ENCODE data around the gene NBPF15.
"Not testable (repeated sequence)": the region's sequence is repeated elsewhere in the genome, so short reads cannot be mapped to it uniquely, and the experiment has no call there.

DNA sequence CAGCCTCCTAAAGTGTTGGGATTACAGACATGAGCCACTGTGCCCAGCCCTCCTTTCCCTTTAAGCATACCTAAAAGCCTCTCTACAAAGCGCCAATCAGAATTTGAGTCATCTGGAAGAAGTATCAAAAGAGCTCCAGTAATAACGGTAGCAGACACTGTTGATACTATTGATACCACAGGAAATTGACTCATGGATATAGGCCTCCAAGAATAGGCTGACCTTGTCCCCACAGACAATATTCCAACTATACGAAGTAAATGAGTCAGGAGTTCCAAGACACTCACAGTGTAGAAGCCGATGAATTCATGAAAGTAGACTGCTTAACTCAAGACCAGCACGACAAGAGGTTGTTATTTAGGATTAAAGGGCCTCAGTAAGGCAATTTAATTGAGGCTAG, 58.7 kb downstream of the NBPF15 start:
- TF ChIP-seq, protein P1, sequence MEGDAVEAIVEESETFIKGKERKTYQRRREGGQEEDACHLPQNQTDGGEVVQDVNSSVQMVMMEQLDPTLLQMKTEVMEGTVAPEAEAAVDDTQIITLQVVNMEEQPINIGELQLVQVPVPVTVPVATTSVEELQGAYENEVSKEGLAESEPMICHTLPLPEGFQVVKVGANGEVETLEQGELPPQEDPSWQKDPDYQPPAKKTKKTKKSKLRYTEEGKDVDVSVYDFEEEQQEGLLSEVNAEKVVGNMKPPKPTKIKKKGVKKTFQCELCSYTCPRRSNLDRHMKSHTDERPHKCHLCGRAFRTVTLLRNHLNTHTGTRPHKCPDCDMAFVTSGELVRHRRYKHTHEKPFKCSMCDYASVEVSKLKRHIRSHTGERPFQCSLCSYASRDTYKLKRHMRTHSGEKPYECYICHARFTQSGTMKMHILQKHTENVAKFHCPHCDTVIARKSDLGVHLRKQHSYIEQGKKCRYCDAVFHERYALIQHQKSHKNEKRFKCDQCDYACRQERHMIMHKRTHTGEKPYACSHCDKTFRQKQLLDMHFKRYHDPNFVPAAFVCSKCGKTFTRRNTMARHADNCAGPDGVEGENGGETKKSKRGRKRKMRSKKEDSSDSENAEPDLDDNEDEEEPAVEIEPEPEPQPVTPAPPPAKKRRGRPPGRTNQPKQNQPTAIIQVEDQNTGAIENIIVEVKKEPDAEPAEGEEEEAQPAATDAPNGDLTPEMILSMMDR (IDR thresholded peaks at IDR 0.05), result not testable (repeated sequence)
- TF ChIP-seq POLR2A (IDR thresholded peaks at IDR 0.05), result not testable (repeated sequence)
